Brain pericyte (primary cell): Measurements from ENCODE around the gene MFAP4.

Source experiments
- DNase-seq: peaks from one replicate; pipeline ENCODE4 v3.0.0-alpha.2; 2012; ENCODE audit warnings: low read depth, low spot score

The MFAP4 gene

GRCh38 chr17:19385521-19385983 is 1.4 kb downstream of the MFAP4 start:
- DNase-seq, result no peak

GRCh38 chr17:19384723-19385391 is 2.1 kb downstream of the MFAP4 start:
- peak; percentile 67 for DNase-seq

DNA sequence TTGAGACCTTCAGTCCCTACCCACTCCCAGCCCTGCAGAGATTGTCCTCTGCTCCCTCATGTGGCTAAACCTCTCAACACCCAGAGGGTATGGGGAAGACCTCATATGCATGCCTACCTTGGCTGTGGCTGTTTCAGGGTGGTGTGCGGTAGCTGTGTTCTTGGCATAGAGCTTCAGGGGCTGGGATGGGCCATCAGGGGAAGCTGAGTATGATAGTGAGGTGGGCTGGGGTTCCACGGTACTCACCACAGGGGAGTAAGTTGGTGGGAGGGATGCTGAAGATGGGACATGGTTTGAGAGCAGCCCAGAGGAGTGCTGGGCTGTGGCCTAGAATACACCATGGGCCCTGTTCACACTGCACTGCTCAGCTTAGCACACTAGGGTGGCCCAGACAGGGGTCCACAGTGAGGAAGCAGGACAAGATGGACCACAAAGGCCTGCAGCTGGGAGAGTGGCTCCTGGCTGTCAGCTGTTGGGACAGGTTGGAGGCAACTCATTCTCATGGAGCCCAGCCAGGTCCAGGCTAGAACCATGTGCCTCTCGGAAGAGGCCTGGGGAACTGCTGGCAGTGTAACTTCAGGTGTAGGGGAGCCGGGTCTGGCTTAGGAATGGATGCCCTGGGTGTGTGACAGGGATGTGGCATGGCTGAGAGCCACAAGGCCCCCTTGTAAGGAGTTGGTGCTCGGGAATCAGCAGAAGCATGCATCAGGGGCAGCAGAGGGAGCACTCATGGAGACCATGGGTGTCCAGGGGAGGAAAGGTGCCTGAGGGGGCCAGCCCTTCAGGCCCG is 3.1 kb downstream of the MFAP4 start:
- DNase-seq, result no peak

GRCh38 chr17:19382531-19383444 is 4.2 kb downstream of the MFAP4 start:
- DNase-seq, result no peak

DNA sequence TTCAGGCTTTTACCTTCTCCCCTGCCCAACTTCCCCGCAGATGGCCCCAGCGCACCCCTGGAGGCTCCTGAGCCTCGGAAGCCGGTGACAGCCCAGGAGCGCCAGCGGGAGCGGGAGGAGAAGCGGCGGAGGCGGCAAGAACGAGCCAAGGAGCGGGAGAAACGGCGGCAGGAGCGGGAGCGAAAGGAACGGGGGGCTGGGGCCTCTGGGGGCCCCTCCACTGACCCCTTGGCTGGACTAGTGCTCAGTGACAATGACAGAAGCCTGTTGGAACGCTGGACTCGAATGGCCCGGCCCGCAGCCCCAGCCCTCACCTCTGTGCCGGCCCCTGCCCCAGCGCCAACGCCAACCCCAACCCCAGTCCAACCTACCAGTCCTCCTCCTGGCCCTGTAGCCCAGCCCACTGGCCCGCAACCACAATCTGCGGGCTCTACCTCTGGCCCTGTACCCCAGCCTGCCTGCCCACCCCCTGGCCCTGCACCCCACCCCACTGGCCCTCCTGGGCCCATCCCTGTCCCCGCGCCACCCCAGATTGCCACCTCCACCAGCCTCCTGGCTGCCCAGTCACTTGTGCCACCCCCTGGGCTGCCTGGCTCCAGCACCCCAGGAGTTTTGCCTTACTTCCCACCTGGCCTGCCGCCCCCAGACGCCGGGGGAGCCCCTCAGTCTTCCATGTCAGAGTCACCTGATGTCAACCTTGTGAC is 5.1 kb downstream of the MFAP4 start:
- no peak for DNase-seq

- no peak for DNase-seq
These were observed 5.6 kb downstream of the MFAP4 start for GRCh38 chr17:19381361-19381740.

GRCh38 chr17:19380481-19381301 is 6.3 kb downstream of the MFAP4 start:
- DNase-seq, result no peak

GRCh38 chr17:19379361-19380065 is 7.5 kb downstream of the MFAP4 start:
- no peak for DNase-seq

GRCh38 chr17:19378416-19379360 is 8.3 kb downstream of the MFAP4 start, which contains the start of gene MAPK7:
TSS of gene MAPK7 (plus strand) at chr17:19378498. CDS start at chr17:19378901, 403 bp downstream.
- DNase-seq, result no peak

DNA sequence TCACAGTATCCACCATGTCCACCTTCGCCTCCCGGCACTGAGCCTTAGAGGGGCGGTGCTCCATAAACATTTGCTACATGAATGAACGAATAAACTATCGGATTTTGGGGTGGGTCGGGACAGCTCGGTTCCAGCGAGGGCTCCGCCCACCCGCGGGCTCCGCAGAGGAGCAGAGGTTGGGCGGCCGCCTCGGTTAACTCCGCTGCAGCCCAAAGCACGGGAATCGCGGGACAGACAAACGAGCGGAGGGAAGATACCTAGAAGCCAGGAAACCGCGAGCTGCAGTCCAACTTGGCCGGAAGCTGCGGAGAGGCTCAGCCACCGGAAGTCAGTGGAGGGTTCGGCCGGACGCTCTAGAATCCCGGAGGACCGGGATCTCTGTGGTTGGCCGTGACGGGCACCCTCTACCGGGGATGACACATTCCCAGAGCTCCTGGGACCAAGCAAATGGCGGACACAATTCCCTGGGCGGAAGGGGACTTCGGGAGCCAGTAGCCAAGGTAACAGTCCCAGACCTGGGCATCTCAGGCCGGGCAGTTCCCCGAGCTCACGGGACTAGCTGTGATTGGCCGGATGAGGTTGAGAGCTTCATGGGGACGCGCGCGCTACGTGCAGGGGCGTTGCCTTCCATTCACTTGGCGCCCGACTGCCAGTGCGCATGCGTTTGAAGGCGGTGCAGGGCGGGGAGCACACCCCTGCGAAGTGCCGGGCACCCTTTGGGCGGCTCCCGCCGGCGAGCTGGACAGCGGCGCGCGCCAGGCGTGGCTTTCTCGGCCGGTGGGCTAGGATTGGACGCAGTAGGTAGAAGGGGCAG is 9.2 kb downstream of the MFAP4 start:
- peak; percentile 99 for DNase-seq

DNA sequence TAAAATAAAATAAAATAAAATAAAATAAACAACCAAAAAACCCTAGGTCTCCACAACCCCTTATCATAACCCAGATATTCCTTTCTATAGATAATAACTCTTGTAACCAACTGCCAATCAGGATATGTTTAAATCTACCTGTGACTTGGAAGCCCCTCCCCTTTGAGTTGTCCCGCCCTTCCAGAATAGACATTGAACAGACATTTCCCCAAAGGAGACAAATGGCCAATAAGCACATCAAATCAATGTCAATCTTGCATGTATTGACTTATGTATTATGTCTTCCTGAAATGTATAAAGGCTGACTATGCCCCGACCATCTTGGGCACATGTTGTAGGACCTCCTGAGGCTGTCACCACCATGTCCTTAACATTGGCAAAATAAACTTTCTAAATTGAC is 10.2 kb downstream of the MFAP4 start:
- no peak for DNase-seq

DNA sequence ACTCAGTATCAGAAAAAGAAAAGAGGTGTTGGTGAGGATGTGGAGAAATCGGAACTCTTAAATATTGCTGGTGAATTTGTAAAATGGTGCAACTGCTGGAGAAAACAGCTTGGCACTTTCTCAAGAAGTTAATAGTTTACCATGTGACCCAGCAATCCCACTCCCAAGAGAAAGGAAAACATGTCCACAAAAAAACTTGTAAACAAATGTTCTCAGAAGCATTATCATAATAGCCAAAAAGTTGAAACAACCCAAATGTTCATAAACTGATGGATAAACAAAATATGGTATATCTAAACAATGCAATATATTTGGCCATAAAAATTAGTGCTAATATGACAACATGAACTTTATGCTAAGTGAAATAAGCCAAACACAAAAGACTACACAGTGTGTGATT is 11.3 kb downstream of the MFAP4 start:
- DNase-seq, result no peak

DNA sequence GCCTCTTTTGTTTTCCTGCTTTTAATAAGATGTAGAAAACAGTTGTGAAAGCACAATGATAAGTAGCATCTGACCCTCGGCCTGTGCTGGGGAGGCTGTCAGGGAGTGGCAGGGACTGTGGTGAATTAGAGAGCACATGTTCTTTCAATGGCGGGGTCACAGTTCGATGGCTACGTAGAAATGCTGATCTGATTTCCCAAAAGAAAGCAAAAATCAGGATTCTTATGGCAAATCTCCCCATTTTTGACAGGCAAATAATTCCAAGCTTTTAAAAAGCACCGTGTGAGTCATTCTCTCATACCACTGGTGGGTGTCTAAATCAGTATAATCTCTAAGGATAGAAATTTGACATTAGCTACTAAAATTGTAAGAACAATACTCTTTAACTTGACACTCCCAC is 12.9 kb downstream of the MFAP4 start:
- no peak for DNase-seq

GRCh38 chr17:19372866-19373504 is 14.0 kb downstream of the MFAP4 start:
- DNase-seq, result no peak

DNA sequence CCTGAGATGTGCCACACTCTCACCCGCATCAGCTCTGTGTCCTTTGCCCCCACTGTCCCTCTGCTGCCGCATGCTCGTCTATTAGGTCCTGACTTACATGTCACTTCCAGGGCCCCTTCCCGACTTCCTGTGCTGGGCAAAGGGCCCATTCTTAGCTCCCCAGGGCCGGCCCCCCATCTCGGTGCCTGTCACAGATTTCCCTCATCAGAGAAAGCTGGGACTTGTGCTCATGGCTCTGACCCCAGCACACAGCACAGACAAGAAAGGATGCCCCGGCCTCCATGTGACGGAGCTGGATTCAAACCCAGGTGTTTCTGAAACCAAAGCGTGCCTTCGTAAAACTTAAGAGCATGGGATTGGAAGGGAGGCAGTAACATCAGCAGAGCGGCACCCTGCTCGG is 14.6 kb downstream of the MFAP4 start:
- DNase-seq, result no peak

- DNase-seq, result no peak
These were observed 15.0 kb downstream of the MFAP4 start for GRCh38 chr17:19372011-19372370.

DNA sequence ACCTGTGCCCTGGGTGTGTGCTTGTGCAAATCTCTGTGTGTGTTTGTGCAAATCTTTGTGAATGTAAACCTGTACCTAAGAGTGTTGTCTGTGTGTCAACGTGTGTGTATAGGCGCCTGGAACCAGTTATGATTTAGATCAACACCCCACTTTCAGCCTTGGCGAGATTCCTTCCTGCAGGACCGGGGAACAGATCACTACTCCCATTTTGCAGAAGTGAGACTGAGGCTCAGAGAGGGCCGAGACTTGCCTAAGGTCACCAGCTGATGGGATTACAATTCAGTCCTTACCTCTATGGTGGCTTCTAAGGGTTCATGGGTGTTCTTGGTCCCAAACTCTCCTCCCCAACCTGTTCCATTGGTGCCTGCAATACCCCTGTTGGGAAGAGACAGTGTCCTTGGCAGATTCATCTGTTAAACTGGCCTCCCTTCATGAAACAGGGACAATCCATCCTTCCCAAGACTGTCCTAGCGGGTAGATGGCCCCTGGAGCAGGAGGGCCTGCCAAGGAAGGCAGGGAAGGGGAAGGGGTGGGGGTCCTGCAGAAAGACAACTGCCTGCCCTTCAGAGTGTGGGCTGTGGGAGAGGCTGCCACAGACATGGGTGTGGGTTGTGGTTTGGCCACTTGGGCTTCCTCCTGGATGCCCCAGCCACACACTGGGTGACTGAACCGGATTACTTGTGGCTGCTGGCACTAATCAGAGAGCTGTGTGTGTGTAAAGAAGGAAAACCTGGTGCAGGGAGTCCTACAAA is 15.6 kb downstream of the MFAP4 start:
- no peak for DNase-seq
